ENCODE results near the gene TMEM117. TPM values are rescaled to one million over a fixed set of nuclear protein-coding genes. Genes with fewer than 3 reads are reported as not detected.
"Not testable (repeated sequence)": the region's sequence is repeated elsewhere in the genome, so short reads cannot be mapped to it uniquely, and the experiment has no call there.

Gene TMEM117
- total RNA-seq, 2 donors from 2014 or later: 5.8 to 6.5 TPM

- Mint-ChIP-seq H3K36me3 (ENCODE audit: low read depth) (no peaks in the 10 kb centered on the region), H3K4me3 (no peak overlapping the region)
These were observed 201.1 kb downstream of the TMEM117 start for GRCh38 chr12:44036875-44037443.

DNA sequence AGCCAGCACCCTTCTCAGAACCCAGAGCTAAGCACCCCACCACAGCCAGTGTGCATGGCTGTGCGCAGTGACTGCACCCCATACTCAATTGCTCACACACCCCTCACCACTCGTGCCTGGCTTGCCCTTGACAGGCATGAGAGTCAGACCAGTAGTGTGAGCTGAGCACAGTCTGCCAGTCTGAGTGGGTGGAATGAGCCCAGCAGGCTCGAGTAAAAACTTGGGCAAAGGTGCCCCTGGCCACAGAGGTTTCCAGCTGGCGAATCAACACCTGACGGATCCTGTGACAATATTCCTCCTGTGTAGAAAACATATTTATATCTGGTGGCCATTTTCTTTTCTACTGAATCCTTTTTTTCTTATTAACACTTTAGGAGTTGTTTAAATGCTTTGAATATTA is 202.5 kb downstream of the TMEM117 start:
- DNase-seq (no peak), ATAC-seq (no peak)
- no peaks in the 10 kb centered on the region for H3K9me3 ChIP-seq (ENCODE audit: control insufficient read depth, low read length, poor library complexity, severe bottlenecking)
- Mint-ChIP-seq H3K4me1 (no peaks in the 10 kb centered on the region), H3K27ac (no peak overlapping the region), H3K36me3 (ENCODE audit: low read depth) (no peaks in the 10 kb centered on the region), H3K27me3 (no peaks in the 10 kb centered on the region), H3K4me3 (no peak overlapping the region)

More at GRCh38 chr12:44036875-44037443, 201.1 kb downstream of the TMEM117 start:
- Mint-ChIP-seq H3K4me1 (no peaks in the 10 kb centered on the region), H3K27me3 (no peaks in the 10 kb centered on the region), H3K27ac (no peak overlapping the region)
- no peaks in the 10 kb centered on the region for H3K9me3 ChIP-seq (ENCODE audit: control insufficient read depth, low read length, poor library complexity, severe bottlenecking)
- DNase-seq: no peak
- ATAC-seq: no peak

DNA sequence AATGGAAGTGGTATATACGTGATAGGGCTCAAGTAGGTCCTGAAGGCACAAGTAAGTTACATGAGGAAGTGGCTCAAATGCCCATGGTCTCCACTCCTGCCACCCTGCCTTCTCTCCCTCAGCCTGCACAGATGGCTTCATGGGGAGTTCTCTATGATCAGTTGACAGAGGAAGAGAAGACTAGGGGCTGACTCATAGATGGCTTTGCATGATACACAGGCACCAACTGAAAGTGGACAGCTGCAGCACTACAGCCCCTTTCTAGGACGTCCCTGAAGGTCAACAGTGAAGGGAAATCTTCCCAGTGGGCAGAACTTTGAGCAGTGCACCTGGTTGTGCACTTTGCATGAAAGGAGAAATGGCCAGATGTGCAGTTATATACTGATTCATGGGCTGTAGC is 208.6 kb downstream of the TMEM117 start:
- H3K36me3 Mint-ChIP-seq (ENCODE audit: low read depth); H3K27me3 Mint-ChIP-seq; ATAC-seq; DNase-seq; H3K4me1 Mint-ChIP-seq; H3K4me3 Mint-ChIP-seq; H3K27ac Mint-ChIP-seq; H3K9me3 ChIP-seq (ENCODE audit: control insufficient read depth, low read length, poor library complexity, severe bottlenecking): not testable (repeated sequence)

DNA sequence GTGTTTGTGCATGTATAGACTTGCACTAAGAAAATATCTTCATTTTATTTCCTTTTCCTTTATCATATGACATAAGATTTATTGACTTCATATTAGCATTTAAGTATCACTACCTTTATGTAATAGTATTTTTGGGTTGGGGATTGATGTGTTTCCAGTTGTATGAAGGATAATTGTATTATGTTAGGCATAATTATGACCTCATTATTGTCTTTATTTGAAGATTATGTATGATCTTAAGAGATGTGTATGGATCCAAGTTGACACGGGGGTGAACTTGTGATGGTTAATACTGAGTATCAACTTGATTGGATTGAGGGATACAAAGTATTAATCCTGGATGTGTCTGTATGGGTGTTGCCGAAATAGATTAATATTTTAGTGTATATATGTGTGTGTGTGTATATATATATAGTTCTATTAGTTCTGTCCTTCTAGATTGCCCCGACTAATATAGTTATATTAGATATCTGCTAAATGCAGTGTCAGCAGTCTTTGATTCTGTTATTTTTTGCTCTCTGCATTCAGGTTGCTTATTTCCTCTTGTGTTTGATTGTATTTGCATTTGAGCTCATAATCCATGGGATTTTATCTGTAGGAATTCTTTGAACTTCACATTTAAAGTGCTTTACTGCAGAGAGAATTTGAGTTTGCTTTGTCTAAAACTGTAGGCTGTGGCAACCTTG is 211.0 kb downstream of the TMEM117 start:
- no peaks in the 10 kb centered on the region for H3K4me1 Mint-ChIP-seq
- DNase-seq: no peak
- no peak for ATAC-seq

GRCh38 chr12:44052554-44052953 is 216.7 kb downstream of the TMEM117 start:
- no peak for DNase-seq
- Mint-ChIP-seq H3K27me3 (no peaks in the 10 kb centered on the region), H3K27ac (no peak overlapping the region), H3K36me3 (ENCODE audit: low read depth) (no peaks in the 10 kb centered on the region), H3K4me1 (no peaks in the 10 kb centered on the region), H3K4me3 (no peak overlapping the region)
- ATAC-seq: no peak
- H3K9me3 ChIP-seq (ENCODE audit: control insufficient read depth, low read length, poor library complexity, severe bottlenecking): no peaks in the 10 kb centered on the region

More for the DNA sequence above, 211.0 kb downstream of the TMEM117 start:
- no peak overlapping the region for H3K27ac Mint-ChIP-seq
- no peak overlapping the region for H3K4me3 Mint-ChIP-seq
- H3K9me3 ChIP-seq (ENCODE audit: control insufficient read depth, low read length, poor library complexity, severe bottlenecking): no peaks in the 10 kb centered on the region
- no peaks in the 10 kb centered on the region for H3K27me3 Mint-ChIP-seq
- H3K36me3 Mint-ChIP-seq (ENCODE audit: low read depth): no peaks in the 10 kb centered on the region

GRCh38 chr12:44053549-44054127 is 217.8 kb downstream of the TMEM117 start:
- Mint-ChIP-seq H3K27me3 (no peaks in the 10 kb centered on the region), H3K36me3 (ENCODE audit: low read depth) (no peaks in the 10 kb centered on the region), H3K4me1 (no peaks in the 10 kb centered on the region), H3K27ac (no peak overlapping the region), H3K4me3 (no peak overlapping the region)
- H3K9me3 ChIP-seq (ENCODE audit: control insufficient read depth, low read length, poor library complexity, severe bottlenecking): no peaks in the 10 kb centered on the region
- DNase-seq (no peak), ATAC-seq (no peak)

DNA sequence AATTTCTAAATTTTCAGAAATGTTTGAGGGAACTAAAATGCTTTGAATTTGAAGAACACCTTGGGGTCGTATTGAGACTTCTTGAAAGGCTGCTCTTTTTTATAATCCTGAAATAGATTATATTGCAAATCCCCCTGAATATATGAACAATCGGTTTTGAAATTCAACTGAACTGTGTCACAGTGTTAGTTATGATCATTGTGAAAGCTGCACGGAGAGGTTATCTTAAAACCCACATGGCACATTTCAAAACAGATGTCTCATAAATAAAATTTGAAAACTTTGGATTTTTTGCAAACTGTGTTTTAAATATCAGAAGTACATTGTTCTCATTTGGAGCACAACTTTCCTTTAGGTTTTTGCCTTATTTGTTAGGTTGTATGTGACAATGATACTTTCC is 218.4 kb downstream of the TMEM117 start:
- Mint-ChIP-seq H3K4me3 (no peak overlapping the region), H3K4me1 (no peaks in the 10 kb centered on the region), H3K27ac (no peak overlapping the region), H3K36me3 (ENCODE audit: low read depth) (no peaks in the 10 kb centered on the region), H3K27me3 (no peaks in the 10 kb centered on the region)
- ATAC-seq (no peak), DNase-seq (no peak)
- no peaks in the 10 kb centered on the region for H3K9me3 ChIP-seq (ENCODE audit: control insufficient read depth, low read length, poor library complexity, severe bottlenecking)

- H3K4me3 Mint-ChIP-seq: no peak overlapping the region
- H3K36me3 Mint-ChIP-seq (ENCODE audit: low read depth): no peaks in the 10 kb centered on the region
- H3K9me3 ChIP-seq (ENCODE audit: control insufficient read depth, low read length, poor library complexity, severe bottlenecking): no peaks in the 10 kb centered on the region
- no peaks in the 10 kb centered on the region for H3K27me3 Mint-ChIP-seq
- DNase-seq (no peak), ATAC-seq (no peak)
- H3K4me1 Mint-ChIP-seq: no peaks in the 10 kb centered on the region
- H3K27ac Mint-ChIP-seq: no peak overlapping the region
These were observed 222.5 kb downstream of the TMEM117 start for GRCh38 chr12:44058366-44058765.

DNA sequence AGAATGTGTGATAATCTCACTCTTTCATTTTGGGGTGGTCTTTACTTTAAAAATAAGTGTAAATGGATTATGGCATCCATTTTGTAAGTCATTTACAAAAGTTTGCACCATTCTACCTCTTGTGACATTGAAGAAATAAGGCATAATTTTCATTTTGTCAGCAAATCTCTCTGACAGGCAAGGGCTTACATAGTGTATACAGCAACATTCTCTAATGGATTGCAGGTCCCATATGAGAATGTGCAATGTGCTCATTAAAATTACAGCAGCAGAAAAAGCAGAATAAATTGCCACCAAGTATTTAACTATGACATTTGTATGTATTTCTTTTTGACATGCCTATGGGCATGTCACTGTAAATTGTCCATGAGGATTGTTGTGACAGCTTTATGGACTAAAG is 223.6 kb downstream of the TMEM117 start:
- DNase-seq (no peak), ATAC-seq (no peak)
- no peaks in the 10 kb centered on the region for H3K36me3 Mint-ChIP-seq (ENCODE audit: low read depth)
- H3K4me1 Mint-ChIP-seq: no peaks in the 10 kb centered on the region
- no peaks in the 10 kb centered on the region for H3K27me3 Mint-ChIP-seq
- no peaks in the 10 kb centered on the region for H3K9me3 ChIP-seq (ENCODE audit: control insufficient read depth, low read length, poor library complexity, severe bottlenecking)
- H3K27ac Mint-ChIP-seq: no peak overlapping the region
- no peak overlapping the region for H3K4me3 Mint-ChIP-seq

DNA sequence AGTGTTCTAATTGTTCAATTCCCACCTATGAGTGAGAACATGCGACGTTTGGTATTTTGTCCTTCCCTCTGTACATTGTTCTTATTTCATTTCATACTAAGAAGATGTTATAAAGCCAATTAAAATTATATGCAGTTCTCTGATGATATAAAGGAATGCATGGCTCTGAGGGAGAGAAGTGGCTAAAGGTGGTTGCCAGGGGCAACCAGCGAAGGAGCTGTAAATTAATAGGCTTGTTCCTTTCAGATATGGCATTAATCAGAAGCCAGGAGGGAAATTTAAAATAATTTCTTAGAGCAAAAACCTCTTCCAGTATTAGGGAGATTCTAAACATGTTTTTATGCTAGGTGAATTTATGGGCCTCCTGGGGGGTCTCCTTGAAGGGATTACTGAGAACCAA is 227.8 kb downstream of the TMEM117 start:
- no peaks in the 10 kb centered on the region for H3K36me3 Mint-ChIP-seq (ENCODE audit: low read depth)
- H3K27me3 Mint-ChIP-seq: no peaks in the 10 kb centered on the region
- H3K27ac Mint-ChIP-seq: no peak overlapping the region
- ATAC-seq (no peak), DNase-seq (no peak)
- H3K4me1 Mint-ChIP-seq: no peaks in the 10 kb centered on the region
- no peak overlapping the region for H3K4me3 Mint-ChIP-seq
- H3K9me3 ChIP-seq (ENCODE audit: control insufficient read depth, low read length, poor library complexity, severe bottlenecking): no peaks in the 10 kb centered on the region

DNA sequence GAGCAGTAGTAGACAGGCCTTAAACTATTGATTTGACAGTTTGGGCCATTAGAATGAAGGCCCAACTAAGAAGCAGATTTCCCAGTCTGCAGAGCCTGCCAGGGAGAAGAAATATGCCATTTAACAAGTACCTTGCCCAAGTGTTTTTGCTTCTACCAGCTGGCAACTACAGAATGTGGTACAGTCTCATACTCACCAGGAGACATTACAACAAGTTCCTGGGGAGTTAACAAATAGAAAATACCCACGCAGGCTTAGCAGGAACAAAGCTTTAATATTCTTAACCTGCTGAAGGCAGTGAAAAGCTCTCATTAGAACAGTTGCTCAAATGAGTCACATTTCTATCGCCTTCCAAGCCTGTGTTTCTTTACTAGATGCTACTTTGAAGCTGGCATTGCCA is 241.0 kb downstream of the TMEM117 start:
- DNase-seq: no peak
- H3K9me3 ChIP-seq (ENCODE audit: control insufficient read depth, low read length, poor library complexity, severe bottlenecking): no peaks in the 10 kb centered on the region
- Mint-ChIP-seq H3K36me3 (ENCODE audit: low read depth) (no peaks in the 10 kb centered on the region), H3K27me3 (no peaks in the 10 kb centered on the region), H3K4me1 (no peaks in the 10 kb centered on the region), H3K4me3 (no peak overlapping the region), H3K27ac (no peak overlapping the region)
- no peak for ATAC-seq

DNA sequence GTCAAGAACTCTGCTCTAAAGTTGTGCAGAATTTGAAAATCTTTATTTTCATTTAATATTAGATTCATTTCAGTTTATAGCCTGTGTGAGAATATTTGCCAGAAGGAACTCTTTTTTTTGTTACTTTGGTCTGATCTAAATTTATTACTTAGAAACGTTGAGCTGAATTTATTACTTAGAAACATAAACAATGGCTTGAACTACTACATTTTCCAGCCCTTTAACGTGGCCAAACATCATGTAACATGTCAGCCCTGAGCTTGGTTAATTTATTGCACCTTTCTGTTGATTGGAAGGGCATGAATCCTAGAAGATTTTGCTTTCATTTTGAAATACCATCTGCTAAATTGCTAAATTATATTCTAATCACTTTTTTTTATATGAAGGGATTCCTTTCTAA is 241.4 kb downstream of the TMEM117 start:
- no peak overlapping the region for H3K4me3 Mint-ChIP-seq
- H3K36me3 Mint-ChIP-seq (ENCODE audit: low read depth): no peaks in the 10 kb centered on the region
- no peaks in the 10 kb centered on the region for H3K4me1 Mint-ChIP-seq
- ATAC-seq (no peak), DNase-seq (no peak)
- no peak overlapping the region for H3K27ac Mint-ChIP-seq
- no peaks in the 10 kb centered on the region for H3K27me3 Mint-ChIP-seq
- H3K9me3 ChIP-seq (ENCODE audit: control insufficient read depth, low read length, poor library complexity, severe bottlenecking): no peaks in the 10 kb centered on the region

DNA sequence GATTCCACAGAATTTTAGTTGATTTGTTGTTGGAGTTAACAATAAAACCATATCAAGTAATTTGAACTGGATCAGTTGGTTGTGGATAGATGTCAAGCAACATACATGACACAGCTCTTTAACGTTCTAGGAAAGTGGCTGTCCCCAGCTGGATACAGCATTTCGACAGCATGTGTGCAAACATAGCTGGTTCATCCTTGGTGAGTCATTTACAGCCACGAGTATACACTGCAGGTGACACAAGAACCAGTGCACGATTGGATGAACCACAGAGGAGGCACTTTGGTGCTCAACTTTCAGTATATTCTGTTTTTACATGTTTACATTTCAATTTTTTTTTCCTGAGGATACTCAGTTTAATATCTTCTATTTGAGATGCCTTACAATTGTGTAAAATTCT is 242.4 kb downstream of the TMEM117 start:
- Mint-ChIP-seq H3K27ac (no peak overlapping the region), H3K4me3 (no peak overlapping the region), H3K4me1 (no peaks in the 10 kb centered on the region), H3K36me3 (ENCODE audit: low read depth) (no peaks in the 10 kb centered on the region), H3K27me3 (no peaks in the 10 kb centered on the region)
- DNase-seq (no peak), ATAC-seq (no peak)
- H3K9me3 ChIP-seq (ENCODE audit: control insufficient read depth, low read length, poor library complexity, severe bottlenecking): no peaks in the 10 kb centered on the region

- H3K9me3 ChIP-seq (ENCODE audit: control insufficient read depth, low read length, poor library complexity, severe bottlenecking): no peaks in the 10 kb centered on the region
- Mint-ChIP-seq H3K27ac (no peak overlapping the region), H3K4me1 (no peaks in the 10 kb centered on the region), H3K4me3 (no peak overlapping the region), H3K27me3 (no peaks in the 10 kb centered on the region), H3K36me3 (ENCODE audit: low read depth) (peaks cover 3% of the 10 kb centered on the region)
- no peak for ATAC-seq
- no peak for DNase-seq
These were observed 252.8 kb downstream of the TMEM117 start for GRCh38 chr12:44088647-44089046.
